ENCODE measurements around the gene LMF2. TPM values are rescaled to one million over a fixed set of nuclear protein-coding genes. Genes with fewer than 3 reads are reported as not detected.
A peak's percentile ranks its signal among the peaks of the same experiment; 100 is the strongest.

LMF2 gene
- total RNA-seq, 2 donors from 2014 or later = 147 to 158 TPM

DNA sequence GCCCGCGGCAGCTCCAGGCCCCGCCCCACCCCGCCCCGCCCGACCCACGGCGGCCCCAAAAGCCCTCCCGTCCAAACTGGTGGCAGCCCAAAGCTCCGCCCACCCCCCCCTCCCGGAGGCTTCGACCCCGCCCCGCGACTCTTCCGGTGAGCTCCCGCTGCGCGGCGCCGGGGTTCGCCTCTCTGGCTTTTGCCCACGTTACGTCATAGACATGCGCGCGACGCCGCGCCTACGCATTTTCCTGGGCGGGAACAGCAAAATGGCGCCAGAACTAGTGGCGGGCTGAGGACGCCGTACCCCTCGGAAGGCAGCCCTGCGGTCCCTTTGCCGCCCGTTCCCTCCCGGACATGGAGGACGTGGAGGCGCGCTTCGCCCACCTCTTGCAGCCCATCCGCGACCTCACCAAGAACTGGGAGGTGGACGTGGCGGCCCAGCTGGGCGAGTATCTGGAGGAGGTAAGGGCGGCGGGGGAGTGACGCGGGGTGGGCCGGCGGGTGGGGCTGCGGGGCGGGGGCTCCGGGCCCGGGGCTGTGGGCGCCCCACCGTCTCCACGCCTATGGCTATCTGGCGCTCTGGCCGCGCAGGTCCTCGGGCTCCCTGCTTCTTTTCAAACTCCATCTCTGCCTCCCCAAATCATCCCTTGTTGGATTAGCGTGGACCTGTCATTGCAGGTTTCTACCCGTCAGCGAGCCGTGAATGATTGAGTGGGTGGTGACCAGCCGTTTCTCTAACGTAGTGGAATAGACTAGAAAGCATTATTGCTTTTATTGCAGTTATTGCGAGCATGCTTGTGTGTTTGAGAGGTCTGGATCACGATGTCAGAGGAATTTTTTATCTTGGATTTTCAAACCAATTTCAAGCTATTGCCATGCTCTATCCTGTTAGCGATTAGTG, 736 bp upstream of the LMF2 start, which contains the start of gene NCAPH2:
Gene NCAPH2 (plus strand): TSS at position 234 of the 894 bp plus-strand sequence. CDS start 114 bp downstream, at position 348.
- ATAC-seq = peak; percentile 88
- intact Hi-C loops (cut with DNase I) = loop anchor here (10.0 kb wide), 1 partner anchor 263 kb away; the partner anchor contains the start of gene TUBGCP6
- 0 to 1% methylated on average over 11 to 57 of the region's 76 CpGs for WGBS, 2 donors

DNA sequence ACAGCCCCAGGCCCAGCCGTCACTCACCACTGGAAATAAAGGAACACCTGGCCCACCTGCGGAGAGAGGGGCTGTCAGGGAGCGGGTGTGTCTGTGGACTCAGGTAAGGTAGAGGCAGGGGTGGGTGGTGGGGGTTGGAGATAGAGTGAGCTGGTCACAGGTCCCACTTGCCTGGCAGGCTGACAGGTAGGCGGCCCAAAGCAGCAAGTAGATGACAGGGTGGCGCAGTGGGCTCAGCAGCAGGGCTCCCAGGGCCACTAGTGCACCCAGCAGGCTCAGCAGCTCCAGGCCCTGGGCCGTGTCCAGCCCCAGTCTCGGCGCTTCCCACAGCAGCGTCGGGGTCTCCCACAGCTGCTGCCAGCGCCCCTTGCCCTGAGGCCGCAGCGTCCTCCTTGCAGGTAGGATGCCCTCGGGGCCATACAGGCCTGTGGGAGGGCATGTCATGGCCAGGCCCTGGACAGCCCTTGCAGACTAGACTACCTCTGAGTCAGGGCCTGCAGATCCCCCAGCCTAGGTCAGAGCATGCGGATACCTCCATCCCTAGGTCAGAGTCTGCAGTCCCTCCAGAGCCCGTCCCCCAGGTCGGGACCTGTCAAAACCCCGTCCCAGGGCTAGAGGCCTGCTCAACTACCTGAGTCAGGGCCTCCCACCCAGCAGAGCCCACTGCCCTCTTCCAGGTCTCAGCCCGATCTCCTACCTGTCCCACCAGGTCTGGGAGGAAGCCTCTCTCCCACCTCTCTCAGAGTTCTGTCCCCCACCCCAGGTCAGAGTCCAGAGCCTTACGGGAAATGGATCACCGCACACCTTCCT, 686 bp downstream of the LMF2 start:
- DNase-seq = peak; percentile 66 to 91 (median 88)
- peak in 2 of 3 donors; percentile 54 to 63 for TF ChIP-seq POLR2A (IDR thresholded peaks at IDR 0.05)
- TF ChIP-seq, protein P1, sequence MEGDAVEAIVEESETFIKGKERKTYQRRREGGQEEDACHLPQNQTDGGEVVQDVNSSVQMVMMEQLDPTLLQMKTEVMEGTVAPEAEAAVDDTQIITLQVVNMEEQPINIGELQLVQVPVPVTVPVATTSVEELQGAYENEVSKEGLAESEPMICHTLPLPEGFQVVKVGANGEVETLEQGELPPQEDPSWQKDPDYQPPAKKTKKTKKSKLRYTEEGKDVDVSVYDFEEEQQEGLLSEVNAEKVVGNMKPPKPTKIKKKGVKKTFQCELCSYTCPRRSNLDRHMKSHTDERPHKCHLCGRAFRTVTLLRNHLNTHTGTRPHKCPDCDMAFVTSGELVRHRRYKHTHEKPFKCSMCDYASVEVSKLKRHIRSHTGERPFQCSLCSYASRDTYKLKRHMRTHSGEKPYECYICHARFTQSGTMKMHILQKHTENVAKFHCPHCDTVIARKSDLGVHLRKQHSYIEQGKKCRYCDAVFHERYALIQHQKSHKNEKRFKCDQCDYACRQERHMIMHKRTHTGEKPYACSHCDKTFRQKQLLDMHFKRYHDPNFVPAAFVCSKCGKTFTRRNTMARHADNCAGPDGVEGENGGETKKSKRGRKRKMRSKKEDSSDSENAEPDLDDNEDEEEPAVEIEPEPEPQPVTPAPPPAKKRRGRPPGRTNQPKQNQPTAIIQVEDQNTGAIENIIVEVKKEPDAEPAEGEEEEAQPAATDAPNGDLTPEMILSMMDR (IDR thresholded peaks at IDR 0.05) = no peak
- Histone ChIP-seq H3K27me3 (no peaks in the 10 kb centered on the region), H3K36me3 (replicated peaks in 1 of 2; ENCODE audit: insufficient read depth in 1 of 2, low read depth in 2 of 2) (peaks cover 0 to 2% of the 10 kb centered on the region in 2 donors), H3K4me3 (peak overlapping the region; percentile 63 to 98), H3K27ac (peak overlapping the region; percentile 80 to 89 (median 83)), H3K9me3 (no peaks in the 10 kb centered on the region), H3K4me1 (peaks cover 38% of the 10 kb centered on the region)
- WGBS, 2 donors = 15 to 25% methylated on average over 2 to 21 of the region's 21 CpGs
- ATAC-seq = no peak
- intact Hi-C loops (cut with DNase I) = loop anchor here (10.0 kb wide), 1 partner anchor 262 kb away; the partner anchor contains the start of gene TUBGCP6

More for the DNA sequence above, 736 bp upstream of the LMF2 start, which contains the start of gene NCAPH2:
- H3K36me3 ChIP-seq (replicated peaks in 1 of 2; ENCODE audit: insufficient read depth in 1 of 2, low read depth in 2 of 2) = no peaks in the 10 kb centered on the region
- TF ChIP-seq POLR2A (IDR thresholded peaks at IDR 0.05) = peak; percentile 73 to 87 (median 82)
- TF ChIP-seq, protein P1 (IDR thresholded peaks at IDR 0.05) = peak in 2 of 7 experiments; percentile 11 to 31
- H3K4me3 ChIP-seq = peak within 1 kb of the TSS; percentile 90 to 98
- no peaks in the 10 kb centered on the region for H3K27me3 ChIP-seq
- peaks cover 38% of the 10 kb centered on the region for H3K4me1 ChIP-seq
- peak; percentile 96 to 98 (median 96) for DNase-seq
- no peaks in the 10 kb centered on the region for H3K9me3 ChIP-seq
- peak within 1 kb of the TSS; percentile 90 to 95 (median 92) for H3K27ac ChIP-seq

DNA sequence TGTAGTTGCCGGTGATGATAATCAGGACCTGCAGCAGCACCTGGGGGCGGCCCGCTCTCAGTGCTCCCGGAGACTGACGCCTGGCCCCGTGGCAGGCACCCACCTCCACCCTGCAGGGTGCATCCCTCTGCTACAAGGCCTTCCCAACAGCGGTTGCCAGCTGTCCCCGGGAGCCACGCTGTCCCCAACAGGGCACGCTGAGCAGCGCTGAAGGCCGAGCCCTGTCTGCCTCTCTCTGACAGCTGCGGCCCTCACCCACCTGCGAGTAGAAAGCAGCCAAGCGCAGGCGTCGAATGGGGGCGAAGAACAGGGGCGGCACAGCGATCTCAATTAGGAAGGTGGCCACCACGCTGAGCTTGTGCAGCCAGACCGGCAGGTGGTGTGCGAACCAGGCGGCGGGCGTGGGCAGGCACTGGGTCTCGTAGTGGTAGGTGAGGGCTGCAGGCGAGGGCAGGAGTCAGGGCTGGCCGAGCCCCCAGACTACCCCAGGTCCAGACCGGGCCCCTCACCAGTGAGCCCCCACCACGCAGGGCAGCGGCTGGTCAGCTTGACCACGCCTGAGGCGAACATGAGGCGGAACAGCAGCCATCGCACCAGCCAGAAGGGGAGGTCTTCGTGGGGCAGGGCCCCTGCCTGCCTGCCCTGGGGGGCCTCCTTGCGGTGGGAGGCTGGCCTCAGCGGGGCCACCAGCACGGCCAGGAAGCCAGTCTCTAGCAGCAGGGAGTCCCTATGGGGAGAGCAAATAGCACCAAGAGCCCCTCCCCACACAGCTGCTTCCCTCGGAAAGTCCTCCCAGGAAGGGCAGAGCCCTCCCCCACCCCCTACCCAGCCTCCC, 1.5 kb downstream of the LMF2 start:
- peak; percentile 38 to 85 (median 75) for DNase-seq
- WGBS, 2 donors = 42 to 89% methylated on average over 10 to 25 of the region's 41 CpGs

More for the DNA sequence above, 1.5 kb downstream of the LMF2 start:
- Histone ChIP-seq H3K4me3 (peak overlapping the region in 1 of 2 donors; percentile 98), H3K27me3 (no peaks in the 10 kb centered on the region), H3K4me1 (peaks cover 38% of the 10 kb centered on the region), H3K27ac (peak overlapping the region; percentile 80 to 89 (median 83)), H3K9me3 (no peaks in the 10 kb centered on the region), H3K36me3 (replicated peaks in 1 of 2; ENCODE audit: insufficient read depth in 1 of 2, low read depth in 2 of 2) (peaks cover 0 to 2% of the 10 kb centered on the region in 2 donors)
- intact Hi-C loops (cut with DNase I) = loop anchor here (10.0 kb wide), 1 partner anchor 261 kb away; the partner anchor contains the start of gene TUBGCP6
- ATAC-seq = no peak
- peak in 1 of 3 donors; percentile 48 for TF ChIP-seq POLR2A (IDR thresholded peaks at IDR 0.05)
- TF ChIP-seq, protein P1 (IDR thresholded peaks at IDR 0.05) = peak in 3 of 7 experiments; percentile 10 to 29 (median 24)

Measured in body of pancreas (tissue), 4 donors.